GM23338 (cell line): ENCODE results near the gene PSEN2. TPM values are rescaled to one million over a fixed set of nuclear protein-coding genes. Genes with fewer than 3 reads are reported as not detected.

ENCODE experiments used
- ATAC-seq: fragments of 200-7000 bp; cut with Tn5 transposase; 3 replicates; pipeline ENCODE4 v1.9.1; 2020
- DNase-seq: peaks from one replicate; pipeline ENCODE4 v3.0.0-alpha.2; 2015; ENCODE audit warnings: low spot score
- H2AFZ ChIP-seq: fragments of 200-600 bp; sonication (generic); 2 replicates; pipeline ENCODE4 v1.8.0; 2016; ENCODE audit warnings: antibody characterized with exemption, mild to moderate bottlenecking, moderate library complexity
- H3F3A ChIP-seq: fragments of 200-600 bp; sonication (generic); replicated peaks from 2 replicates; pipeline ENCODE4 v1.8.0; 2017; ENCODE audit warnings: antibody characterized with exemption, mixed run types, low read depth
- H3K27ac ChIP-seq: fragments of 200-600 bp; sonication (generic); 2 replicates; pipeline ENCODE4 v1.6.1; 2016; ENCODE audit warnings: low read depth
- H3K27me3 ChIP-seq: fragments of 200-600 bp; sonication (generic); 2 replicates; pipeline ENCODE4 v1.8.0; 2016; ENCODE audit warnings: mild to moderate bottlenecking, mixed run types, moderate library complexity; ENCODE audit not compliant: insufficient read depth
- H3K36me3 ChIP-seq: fragments of 200-600 bp; sonication (generic); 2 replicates; pipeline ENCODE4 v1.8.0; 2016; ENCODE audit warnings: mild to moderate bottlenecking; ENCODE audit not compliant: insufficient read depth
- H3K4me1 ChIP-seq: fragments of 200-600 bp; sonication (generic); 2 replicates; pipeline ENCODE4 v1.8.0; 2016; ENCODE audit warnings: mild to moderate bottlenecking, moderate library complexity; ENCODE audit not compliant: insufficient read depth
- H3K4me2 ChIP-seq: fragments of 200-600 bp; sonication (generic); 2 replicates; pipeline ENCODE4 v1.7.1; 2017; ENCODE audit warnings: mixed run types
- H3K4me3 ChIP-seq: fragments of 200-600 bp; sonication (generic); 2 replicates; pipeline ENCODE4 v1.6.1; 2016; ENCODE audit warnings: mixed run types
- H3K79me2 ChIP-seq: fragments of 200-600 bp; sonication (generic); replicated peaks from 2 replicates; pipeline ENCODE4 v1.8.0; 2017; ENCODE audit warnings: mild to moderate bottlenecking; ENCODE audit not compliant: insufficient read depth
- H3K9me2 ChIP-seq: fragments of 200-600 bp; sonication (generic); 2 replicates; pipeline ENCODE4 v1.8.0; 2017; ENCODE audit not compliant: insufficient read depth
- H4K20me1 ChIP-seq: fragments of 200-600 bp; sonication (generic); replicated peaks from 2 replicates; pipeline ENCODE4 v1.8.0; 2017; ENCODE audit warnings: mild to moderate bottlenecking; ENCODE audit not compliant: insufficient read depth
- H3K27ac Mint-ChIP-seq: 2 replicates; pipeline ENCODE4 v1.8.0; 2020; ENCODE audit warnings: inconsistent platforms, mild to moderate bottlenecking, moderate library complexity, mixed read lengths
- H3K27me3 Mint-ChIP-seq: 3 replicates; pipeline ENCODE4 v1.8.0; 2022; ENCODE audit warnings: low read depth, mild to moderate bottlenecking, moderate library complexity, mixed read lengths, inconsistent platforms; ENCODE audit not compliant: insufficient read depth, poor library complexity
- H3K36me3 Mint-ChIP-seq: 3 replicates; pipeline ENCODE4 v1.8.0; 2021; ENCODE audit warnings: low read depth, mild to moderate bottlenecking, inconsistent platforms, moderate library complexity, mixed read lengths
- H3K4me1 Mint-ChIP-seq: 3 replicates; pipeline ENCODE4 v1.8.0; 2020; ENCODE audit warnings: mild to moderate bottlenecking, inconsistent platforms, mixed read lengths
- H3K4me3 Mint-ChIP-seq: 3 replicates; pipeline ENCODE4 v1.8.0; 2021; ENCODE audit warnings: moderate library complexity, mild to moderate bottlenecking, inconsistent platforms, mixed read lengths
- H3K9me3 Mint-ChIP-seq: 3 replicates; pipeline ENCODE4 v1.8.0; 2020; ENCODE audit warnings: moderate library complexity, mild to moderate bottlenecking, inconsistent platforms, mixed read lengths
- CREB1 ChIP-seq: fragments of 250-450 bp; sonication (Bioruptor Pico); IDR thresholded peaks from 2 replicates; pipeline ENCODE4 v1.5.0; 2020; ENCODE audit warnings: low read depth, mild to moderate bottlenecking, moderate library complexity
- CTCF ChIP-seq, 2 experiments: fragments of 200-600 bp in 1 of 2; sonication (generic) in 1 of 2; conservative IDR thresholded peaks; 2 replicates each; pipeline versions ENCODE4 v1.5.1 to v1.6.1; 2016 to 2017; ENCODE audit warnings: antibody characterized with exemption in 2 of 2, low read depth in 2 of 2, mild to moderate bottlenecking in 2 of 2, moderate library complexity in 1 of 2
- ETS1 ChIP-seq: IDR thresholded peaks from 2 replicates; pipeline ENCODE4 v1.6.1; 2016; ENCODE audit warnings: antibody characterized with exemption
- EZH2 ChIP-seq: fragments of 200-600 bp; sonication (generic); IDR thresholded peaks from one replicate; pipeline ENCODE4 v1.8.0; 2017; ENCODE audit warnings: antibody characterized with exemption, mild to moderate bottlenecking, low read depth; ENCODE audit not compliant: unreplicated experiment
- EZH2phosphoT487 ChIP-seq: fragments of 200-600 bp; sonication (generic); IDR thresholded peaks from one replicate; pipeline ENCODE4 v1.8.1; 2018; ENCODE audit warnings: antibody characterized with exemption; ENCODE audit not compliant: unreplicated experiment
- JUNB ChIP-seq: IDR thresholded peaks from one replicate; pipeline ENCODE4 v1.6.1; 2016; ENCODE audit warnings: antibody characterized with exemption; ENCODE audit not compliant: unreplicated experiment
- NANOG ChIP-seq: IDR thresholded peaks from 2 replicates; pipeline ENCODE4 v1.6.1; 2016; ENCODE audit warnings: antibody characterized with exemption, borderline replicate concordance
- POLR2AphosphoS5 ChIP-seq: IDR thresholded peaks from 2 replicates; pipeline ENCODE4 v1.6.1; 2016; ENCODE audit warnings: antibody characterized with exemption, low read depth
- REST ChIP-seq: IDR thresholded peaks from one replicate; pipeline ENCODE4 v1.6.1; 2018; ENCODE audit warnings: antibody characterized with exemption; ENCODE audit not compliant: unreplicated experiment
- ZNF331 ChIP-seq: fragments of 250-450 bp; sonication (Bioruptor Pico); IDR thresholded peaks from 2 replicates; pipeline ENCODE4 v1.5.0; 2020; ENCODE audit warnings: low read depth, mild to moderate bottlenecking, moderate library complexity
- polyA plus RNA-seq: library from polyadenylated mRNA; unstranded; fragments of >200 nt; fragmentation: Nextera tagmentation; extraction: Ambion mirVana; gene quantifications from 2 replicates; pipeline ENCODE4 v1.2.1, GENCODE V29; 2016
- total RNA-seq: library from RNA; depleted of rRNA; stranded (reverse); fragments of >200 nt; shearing (Covaris generic); gene quantifications from 2 replicates; pipeline ENCODE4 v1.2.3, GENCODE V29; 2014

PSEN2 gene
- total and polyA plus RNA-seq, 2 experiments from 2014 or later, result 10.0 to 22.1 TPM

DNA sequence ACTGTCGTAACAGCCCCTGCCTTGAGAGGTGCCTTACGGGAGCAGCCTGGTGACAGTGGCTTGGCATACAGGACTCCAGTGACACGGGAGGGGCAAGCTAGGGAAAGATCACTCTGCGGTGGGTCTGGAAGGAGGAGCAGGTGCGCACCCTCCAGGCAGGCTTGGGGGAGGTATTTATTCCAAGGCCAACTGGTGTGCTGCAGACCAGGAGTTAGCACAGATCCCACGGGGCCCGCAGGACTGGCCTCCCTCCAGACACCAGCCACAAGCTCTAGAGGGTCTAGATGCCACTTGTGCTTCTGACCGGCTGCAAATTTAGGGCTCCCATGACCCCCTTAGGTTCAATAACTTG lies 22.1 kb downstream of the PSEN2 start:
- Mint-ChIP-seq H3K27ac (no peak overlapping the region), H3K27me3 (peaks cover 6% of the 10 kb centered on the region), H3K36me3 (peaks cover 28% of the 10 kb centered on the region), H3K4me3 (no peak overlapping the region), H3K9me3 (no peaks in the 10 kb centered on the region), H3K4me1 (no peaks in the 10 kb centered on the region)
- ATAC-seq (no peak), DNase-seq (no peak)
- H3K36me3 ChIP-seq, result no peaks in the 10 kb centered on the region
- no peaks in the 10 kb centered on the region for H3K79me2 ChIP-seq
- no peaks in the 10 kb centered on the region for H3K4me1 ChIP-seq
- no peaks in the 10 kb centered on the region; the same call in 1 of the 2 replicates for H4K20me1 ChIP-seq
- H3K4me3 ChIP-seq, result no peak overlapping the region
- TF ChIP-seq CREB1 (CRISPR knock-in tag), result no peak
- peak in 1 of 2 experiments; percentile 31; a peak in 2 of 4 replicates for TF ChIP-seq CTCF (conservative IDR thresholded peaks at IDR 0.05; ENCODE audit: low read depth in 2 of 2)
- no peak overlapping the region for H3K27ac ChIP-seq
- no peaks in the 10 kb centered on the region for H3K27me3 ChIP-seq
- H3K9me2 ChIP-seq, result no peaks in the 10 kb centered on the region
- no peak overlapping the region for H2AFZ ChIP-seq
- H3K4me2 ChIP-seq, result no peak overlapping the region
- no peaks in the 10 kb centered on the region for H3F3A ChIP-seq

DNA sequence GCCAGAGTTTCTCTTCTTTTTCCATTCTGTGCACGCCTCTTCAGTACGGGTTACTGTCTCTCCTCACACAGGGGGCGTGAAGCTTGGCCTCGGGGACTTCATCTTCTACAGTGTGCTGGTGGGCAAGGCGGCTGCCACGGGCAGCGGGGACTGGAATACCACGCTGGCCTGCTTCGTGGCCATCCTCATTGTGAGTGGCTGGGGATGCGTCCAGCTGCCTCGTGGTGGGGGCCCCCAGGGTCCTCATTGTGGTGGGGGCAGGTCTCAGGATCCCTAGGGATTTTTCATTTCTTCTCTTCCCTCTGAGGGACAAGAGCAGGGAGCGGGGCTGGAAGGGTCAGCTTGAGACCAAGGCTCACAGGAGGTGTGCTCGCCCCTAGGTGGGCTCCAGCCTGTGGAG lies 23.5 kb downstream of the PSEN2 start:
- H2AFZ ChIP-seq, result no peak overlapping the region
- H3K27ac ChIP-seq, result no peak overlapping the region
- TF ChIP-seq ZNF331 (CRISPR knock-in tag) (no peak), EZH2 (no peak), EZH2phosphoT487 (no peak)
- no peak overlapping the region for H3K4me3 ChIP-seq
- Mint-ChIP-seq H3K36me3 (peaks cover 17% of the 10 kb centered on the region), H3K27me3 (peaks cover 6% of the 10 kb centered on the region), H3K4me1 (no peaks in the 10 kb centered on the region), H3K4me3 (no peak overlapping the region), H3K27ac (no peak overlapping the region), H3K9me3 (no peaks in the 10 kb centered on the region)
- no peaks in the 10 kb centered on the region for H3F3A ChIP-seq
- H4K20me1 ChIP-seq, result no peaks in the 10 kb centered on the region
- ATAC-seq (no peak), DNase-seq (no peak)
- no peak overlapping the region for H3K4me2 ChIP-seq
- no peaks in the 10 kb centered on the region for H3K79me2 ChIP-seq
- no peaks in the 10 kb centered on the region for H3K36me3 ChIP-seq
- H3K27me3 ChIP-seq, result no peaks in the 10 kb centered on the region
- no peaks in the 10 kb centered on the region for H3K9me2 ChIP-seq
- H3K4me1 ChIP-seq, result no peaks in the 10 kb centered on the region

DNA sequence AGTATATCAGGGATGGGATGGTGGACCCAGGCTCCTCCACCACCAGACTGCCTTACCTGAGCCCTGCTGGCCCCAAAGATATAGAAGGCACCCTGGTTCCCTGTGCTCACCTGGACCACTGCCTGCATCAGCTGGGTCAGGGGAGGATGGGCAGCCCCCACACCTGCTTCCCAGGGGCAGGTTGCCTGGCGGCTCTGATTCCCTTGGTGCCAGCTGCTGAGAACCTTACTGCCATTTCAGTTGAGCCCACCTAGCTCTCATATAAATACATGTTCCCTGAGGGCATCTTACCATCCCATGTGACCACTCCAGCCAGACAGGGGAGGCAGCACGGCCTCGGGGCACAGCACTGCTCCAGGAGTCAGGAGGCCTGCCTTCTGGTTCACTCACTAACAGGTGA lies 24.4 kb downstream of the PSEN2 start:
- no peaks in the 10 kb centered on the region for H3F3A ChIP-seq
- H3K27ac ChIP-seq, result no peak overlapping the region
- ATAC-seq (no peak), DNase-seq (no peak)
- no peaks in the 10 kb centered on the region for H3K9me2 ChIP-seq
- no peaks in the 10 kb centered on the region for H3K4me1 ChIP-seq
- Mint-ChIP-seq H3K27me3 (peaks cover 6% of the 10 kb centered on the region), H3K4me3 (no peak overlapping the region), H3K27ac (no peak overlapping the region), H3K9me3 (no peaks in the 10 kb centered on the region), H3K4me1 (no peaks in the 10 kb centered on the region; the same call in 2 of the 3 replicates), H3K36me3 (peaks cover 12% of the 10 kb centered on the region)
- H2AFZ ChIP-seq, result no peak overlapping the region
- H3K36me3 ChIP-seq, result no peaks in the 10 kb centered on the region
- no peaks in the 10 kb centered on the region for H3K27me3 ChIP-seq
- H4K20me1 ChIP-seq, result no peaks in the 10 kb centered on the region
- H3K4me2 ChIP-seq, result no peak overlapping the region
- H3K4me3 ChIP-seq, result no peak overlapping the region
- H3K79me2 ChIP-seq, result no peaks in the 10 kb centered on the region
- TF ChIP-seq CREB1 (CRISPR knock-in tag) (no peak), REST (no peak), NANOG (no peak), POLR2AphosphoS5 (no peak), ETS1 (no peak), CTCF (conservative IDR thresholded peaks at IDR 0.05; ENCODE audit: low read depth in 2 of 2) (no peak), JUNB (no peak)
